ENCODE data around the gene LCN9.
"Not testable (repeated sequence)": the region's sequence is repeated elsewhere in the genome, so short reads cannot be mapped to it uniquely, and the experiment has no call there.

The LCN9 gene

DNA sequence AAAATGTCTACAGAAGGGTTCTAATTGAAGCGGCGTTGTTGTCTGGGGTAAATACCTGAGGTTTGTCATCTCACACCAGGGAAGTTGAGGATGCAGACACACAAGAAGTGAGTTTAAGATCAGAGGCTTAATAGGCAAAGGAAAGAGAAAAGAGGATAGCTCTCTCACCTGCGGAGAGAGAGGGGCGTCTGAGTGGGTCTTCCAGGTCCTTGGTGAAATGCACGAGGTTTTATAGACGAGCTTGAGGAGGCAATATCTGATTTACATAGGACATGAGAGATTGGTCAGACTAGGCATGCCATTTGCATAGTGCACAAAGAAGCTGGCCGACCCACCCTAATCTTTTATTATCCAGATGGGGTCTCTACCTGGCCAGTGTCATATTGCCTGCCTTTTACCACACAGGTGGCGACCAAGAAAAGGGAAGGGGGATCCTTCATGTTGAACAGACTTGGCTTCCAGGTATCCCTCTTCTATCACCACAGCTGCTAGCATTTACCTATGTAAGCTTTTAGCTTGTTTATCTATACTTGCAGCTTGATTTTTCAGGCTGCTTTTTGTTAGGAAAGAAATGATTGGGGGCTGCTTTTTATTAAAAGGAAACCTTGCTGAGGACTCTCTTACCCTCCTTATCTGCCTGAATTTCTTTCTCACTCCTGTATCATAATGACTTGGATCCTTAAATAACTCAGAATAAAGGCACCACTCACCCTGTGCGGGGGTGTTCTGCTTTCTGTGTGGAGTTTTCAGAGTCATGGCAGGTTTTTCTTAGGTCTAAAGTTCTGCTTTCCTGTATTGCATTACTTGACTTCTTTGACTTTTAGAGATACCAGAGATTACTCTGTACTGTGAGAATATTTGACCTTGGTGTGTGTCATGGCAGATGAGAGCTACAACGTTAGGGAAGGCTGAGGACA is 14.4 kb upstream of the LCN9 start:
- DNase-seq, result no peak

DNA sequence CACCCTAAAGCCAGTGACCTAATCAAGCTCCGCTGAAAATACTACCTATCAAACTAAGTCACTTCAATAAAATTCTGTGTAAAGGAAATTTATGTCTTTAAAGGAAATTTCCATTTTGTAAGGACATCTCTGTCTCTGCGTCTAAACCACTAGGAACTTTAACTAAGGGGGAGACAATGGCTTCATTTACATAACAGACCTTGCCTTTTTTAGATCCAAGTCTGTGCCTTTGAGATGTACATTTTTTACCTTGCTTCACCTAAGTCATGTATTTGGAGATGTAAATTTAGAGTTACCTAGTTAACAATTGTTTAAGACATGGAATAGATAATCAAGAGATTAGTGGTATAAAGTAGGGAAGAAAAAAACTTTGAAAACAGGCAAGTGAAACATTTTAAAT is 13.6 kb upstream of the LCN9 start:
- DNase-seq, result no peak

DNA sequence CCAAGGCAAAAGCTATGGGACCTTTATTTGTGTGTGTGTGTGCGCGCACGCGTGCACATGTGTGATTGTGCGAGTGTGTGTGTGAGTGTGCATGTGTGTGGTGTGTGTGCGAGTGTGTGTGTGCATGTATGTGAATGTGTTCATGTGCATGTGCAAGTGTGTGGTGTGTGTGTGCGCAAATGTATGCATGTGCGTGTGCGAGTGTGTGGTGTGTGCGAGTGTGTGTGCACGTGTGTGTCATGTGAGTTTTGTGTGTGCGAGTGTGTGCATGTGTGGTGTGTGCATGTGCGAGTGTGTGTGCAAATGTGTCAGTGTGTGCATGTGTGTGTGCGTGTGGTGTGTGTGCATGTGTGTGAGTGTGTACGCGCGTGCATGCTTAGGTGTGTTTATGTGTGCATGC is 12.7 kb upstream of the LCN9 start:
- no peak for DNase-seq

DNA sequence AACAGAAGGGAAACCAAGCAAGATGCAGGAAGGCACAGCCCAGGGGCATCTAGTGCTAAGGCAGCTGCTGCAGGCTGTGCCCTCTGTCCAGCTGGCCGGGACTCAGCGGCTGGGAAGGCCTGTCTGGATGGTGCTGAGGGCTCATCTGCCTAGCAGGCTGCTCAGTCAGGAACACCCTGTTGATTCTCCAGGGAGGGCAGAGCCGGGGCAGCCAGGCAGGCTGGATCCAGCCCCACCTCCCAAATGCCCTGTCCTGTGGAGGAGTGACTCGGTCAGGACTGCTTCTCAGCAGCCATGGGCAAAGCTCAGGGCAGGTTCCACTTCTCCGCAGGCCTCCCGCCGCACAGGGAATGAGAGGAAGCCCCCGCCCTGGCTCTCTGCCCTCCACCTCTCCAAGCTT is 7.8 kb upstream of the LCN9 start:
- DNase-seq, result no peak

DNA sequence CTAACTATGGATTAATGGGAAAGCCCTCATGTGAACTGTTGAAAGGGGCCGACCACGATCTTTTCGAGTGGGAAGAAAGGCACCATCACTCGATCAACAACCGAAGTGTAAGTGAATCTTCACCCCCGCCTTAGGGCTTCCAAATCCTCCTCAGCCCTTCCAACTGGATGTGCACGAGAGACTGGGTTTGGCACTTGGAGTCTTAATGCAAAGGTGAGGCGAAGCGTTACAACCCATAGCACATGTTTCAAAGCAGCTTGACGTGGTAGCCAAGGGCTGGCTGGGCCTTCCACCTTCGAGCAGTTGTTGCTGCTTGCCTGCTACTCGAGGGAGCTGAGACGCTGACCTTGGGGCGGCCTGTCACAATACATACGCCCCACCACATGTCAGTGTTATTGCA is 5.7 kb upstream of the LCN9 start:
- DNase-seq, result no peak

DNA sequence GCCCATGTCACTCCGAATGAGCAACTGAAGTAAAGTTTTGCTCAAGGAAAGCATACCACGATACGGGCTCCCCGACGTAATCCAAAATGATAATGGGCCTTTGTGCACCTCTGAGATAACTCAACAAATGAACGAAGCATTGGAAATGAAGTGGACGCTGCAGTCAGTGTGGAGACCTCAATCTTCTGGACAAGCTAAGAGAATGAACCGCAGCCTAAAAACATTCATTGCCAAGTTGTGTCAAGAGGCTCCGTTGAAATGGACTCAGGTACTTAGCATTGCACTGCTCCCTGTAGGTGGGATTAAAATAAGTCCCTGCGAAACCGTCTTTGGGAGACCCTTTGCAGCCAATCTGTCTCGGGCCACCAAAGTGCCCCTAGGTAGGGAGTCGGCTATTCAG is 3.9 kb upstream of the LCN9 start:
- DNase-seq, result no peak

DNA sequence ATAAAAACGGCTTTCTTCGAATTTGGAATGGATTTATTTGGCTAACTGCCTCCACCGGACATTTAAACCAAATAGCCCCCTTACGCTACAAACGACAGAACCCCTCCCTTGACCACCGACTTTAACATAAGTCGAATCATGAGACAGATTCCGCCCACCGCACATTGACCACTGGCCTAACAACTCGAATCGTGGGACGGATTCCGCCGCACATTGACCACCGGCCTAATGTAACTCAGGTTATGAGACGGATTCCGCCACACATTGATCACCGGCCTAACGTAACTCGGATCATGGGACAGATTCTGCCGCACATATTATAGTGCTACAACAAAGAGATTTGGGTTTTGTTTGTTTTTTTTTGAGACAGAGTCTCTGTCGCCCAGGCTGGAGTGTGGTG is 2.7 kb upstream of the LCN9 start:
- no peak for DNase-seq

DNA sequence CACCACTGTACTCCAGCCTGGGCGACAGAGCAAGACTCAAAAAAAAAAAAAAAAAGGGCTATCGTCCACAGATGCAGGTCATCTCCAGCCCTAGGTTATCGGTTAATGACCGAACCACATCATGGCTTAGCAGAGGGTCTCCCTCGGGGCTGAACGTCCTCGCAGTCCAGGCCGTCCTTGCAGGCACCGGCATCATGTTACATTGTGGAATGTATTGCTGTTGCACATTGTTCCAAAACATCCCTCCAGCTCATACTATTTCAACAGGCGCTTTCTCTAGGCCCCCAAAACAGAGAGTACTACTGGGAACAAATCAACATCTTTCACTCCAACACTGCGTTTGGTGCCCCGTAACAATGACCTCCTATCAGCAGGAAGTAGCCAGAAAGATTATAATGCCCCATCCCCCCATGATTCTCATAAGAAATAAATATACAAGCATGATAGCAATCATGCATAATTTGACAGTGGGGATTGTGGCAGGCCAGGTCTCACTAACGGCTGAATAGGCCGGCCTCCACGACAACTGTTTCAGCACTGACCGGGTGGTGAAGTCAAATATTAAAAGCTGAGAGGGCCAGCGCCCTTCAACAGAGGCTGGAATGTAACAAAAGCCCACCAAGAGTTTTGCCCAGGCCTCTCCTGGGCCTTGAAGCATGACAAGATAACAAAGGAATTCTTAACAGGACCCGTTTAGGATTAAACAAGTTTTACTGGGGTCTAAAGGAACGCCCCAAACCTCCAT is 1.1 kb upstream of the LCN9 start:
- DNase-seq, result no peak

DNA sequence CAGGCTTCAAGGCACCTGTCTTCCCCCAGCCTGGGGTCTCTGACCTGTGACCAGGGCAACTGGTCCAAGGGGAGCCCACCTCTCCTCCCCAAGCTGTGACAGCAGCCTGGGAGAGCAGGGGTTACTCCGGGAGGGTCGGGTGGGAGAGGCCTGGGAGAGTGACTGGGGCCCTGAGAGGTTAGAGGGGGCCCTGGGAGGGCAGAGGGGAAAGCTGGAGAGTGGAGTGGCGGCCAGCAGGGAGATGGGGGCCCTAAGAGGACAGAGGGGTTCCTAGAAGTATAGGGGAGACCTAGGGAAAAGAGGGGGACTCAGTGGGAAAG is 302 bp downstream of the LCN9 start:
- no peak for DNase-seq

DNA sequence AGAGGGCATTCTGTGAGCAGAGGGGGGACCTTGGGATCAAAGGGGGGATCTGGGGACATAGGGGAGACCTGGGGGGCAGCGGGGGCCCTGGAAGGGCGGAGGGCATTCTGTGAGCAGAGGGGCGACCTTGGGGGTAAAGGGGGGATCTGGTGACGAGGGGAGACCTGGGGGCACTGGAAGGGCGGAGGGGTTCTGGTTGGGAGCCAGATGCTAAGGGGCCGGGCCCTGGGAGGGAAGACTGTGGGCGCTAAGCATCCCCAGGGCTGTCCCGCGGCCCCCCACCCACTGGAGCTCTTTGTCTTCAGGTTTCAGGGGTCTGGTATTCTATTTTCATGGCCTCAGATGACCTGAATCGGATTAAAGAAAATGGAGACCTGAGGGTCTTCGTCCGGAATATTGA is 748 bp downstream of the LCN9 start:
- DNase-seq, result no peak

DNA sequence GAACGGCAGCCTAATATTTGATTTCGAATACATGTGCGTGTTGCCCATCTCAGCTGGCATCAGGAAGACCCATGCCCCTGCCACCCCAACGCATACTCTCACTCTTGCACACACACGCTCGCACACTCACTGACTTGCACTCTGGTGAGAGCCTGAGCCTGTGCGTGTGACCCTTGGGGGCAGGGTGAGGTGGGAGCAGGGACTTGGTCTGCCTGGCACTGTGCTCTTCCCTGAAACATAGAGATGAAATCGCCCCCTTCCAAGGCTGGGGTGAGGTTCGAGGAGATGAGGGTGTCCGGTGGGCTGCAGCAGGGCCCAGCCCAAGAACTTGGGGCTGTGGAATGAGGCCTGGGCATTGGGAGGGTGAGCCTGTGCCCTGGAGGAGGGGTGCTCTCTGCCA is 1.2 kb downstream of the LCN9 start:
- DNase-seq, result no peak

DNA sequence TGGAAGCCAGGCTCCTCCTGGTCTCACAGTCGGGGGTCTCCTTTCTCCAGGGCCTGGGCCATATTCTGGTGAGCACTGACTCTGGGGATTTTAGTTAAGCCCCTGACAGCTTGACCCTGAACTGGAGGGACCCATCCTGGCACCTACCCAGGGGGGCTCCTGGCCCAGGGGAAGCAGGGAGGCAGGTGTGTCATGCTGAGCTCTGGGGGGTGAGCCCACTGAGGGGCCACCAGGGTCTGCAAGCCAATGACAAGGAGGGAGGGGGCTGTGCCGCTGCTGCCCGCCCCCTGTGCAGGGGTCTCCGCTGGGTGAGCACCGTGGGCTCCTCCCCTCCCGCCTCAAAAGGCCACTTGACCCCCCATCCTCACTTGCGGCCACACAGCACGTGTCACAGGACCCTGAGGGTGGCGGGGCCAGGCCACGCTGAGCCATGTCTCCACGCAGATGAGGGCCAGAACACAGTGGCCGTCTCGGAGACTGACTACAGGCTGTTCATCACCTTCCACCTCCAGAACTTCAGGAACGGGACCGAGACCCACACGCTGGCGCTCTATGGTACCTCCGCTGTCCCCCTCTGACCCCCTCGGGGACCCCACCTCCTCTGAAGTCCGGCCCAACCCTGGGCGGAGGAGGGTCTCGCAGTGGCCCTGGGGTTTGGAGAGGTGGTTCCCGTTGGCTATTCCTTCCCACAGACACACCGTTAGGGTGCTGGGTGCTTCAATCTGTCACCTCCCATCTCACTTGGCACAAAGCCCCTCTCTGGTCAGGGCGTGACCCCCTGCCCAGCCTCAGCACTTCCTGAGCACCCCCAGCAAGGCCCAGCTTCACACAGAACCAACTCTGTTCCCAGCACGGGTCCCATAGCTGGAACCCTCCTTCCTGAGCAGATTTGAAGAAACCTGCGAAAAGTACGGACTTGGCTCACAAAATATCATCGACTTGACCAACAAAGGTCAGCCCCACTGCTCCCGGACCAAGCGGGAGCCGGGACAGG is 2.0 kb downstream of the LCN9 start:
- no peak for DNase-seq

DNA sequence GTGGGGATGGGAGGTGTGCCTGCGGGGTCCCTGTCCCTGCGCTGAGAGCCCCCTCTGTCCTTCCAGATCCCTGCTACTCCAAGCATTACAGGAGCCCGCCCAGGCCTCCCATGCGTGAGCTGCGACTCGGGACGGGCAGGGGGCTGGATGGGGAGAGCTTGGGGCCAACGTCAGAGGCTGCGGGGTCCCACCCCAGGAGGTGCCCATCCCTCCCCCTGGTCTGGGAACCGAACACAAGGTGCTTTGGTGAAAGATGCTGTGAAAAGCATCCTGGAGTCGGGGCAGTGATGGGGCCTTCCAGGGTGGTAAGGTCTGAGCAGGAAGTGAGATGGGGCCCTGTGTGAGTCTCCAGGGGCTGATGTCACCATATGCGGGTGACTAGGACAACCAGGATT is 2.7 kb downstream of the LCN9 start:
- DNase-seq, result no peak

DNA sequence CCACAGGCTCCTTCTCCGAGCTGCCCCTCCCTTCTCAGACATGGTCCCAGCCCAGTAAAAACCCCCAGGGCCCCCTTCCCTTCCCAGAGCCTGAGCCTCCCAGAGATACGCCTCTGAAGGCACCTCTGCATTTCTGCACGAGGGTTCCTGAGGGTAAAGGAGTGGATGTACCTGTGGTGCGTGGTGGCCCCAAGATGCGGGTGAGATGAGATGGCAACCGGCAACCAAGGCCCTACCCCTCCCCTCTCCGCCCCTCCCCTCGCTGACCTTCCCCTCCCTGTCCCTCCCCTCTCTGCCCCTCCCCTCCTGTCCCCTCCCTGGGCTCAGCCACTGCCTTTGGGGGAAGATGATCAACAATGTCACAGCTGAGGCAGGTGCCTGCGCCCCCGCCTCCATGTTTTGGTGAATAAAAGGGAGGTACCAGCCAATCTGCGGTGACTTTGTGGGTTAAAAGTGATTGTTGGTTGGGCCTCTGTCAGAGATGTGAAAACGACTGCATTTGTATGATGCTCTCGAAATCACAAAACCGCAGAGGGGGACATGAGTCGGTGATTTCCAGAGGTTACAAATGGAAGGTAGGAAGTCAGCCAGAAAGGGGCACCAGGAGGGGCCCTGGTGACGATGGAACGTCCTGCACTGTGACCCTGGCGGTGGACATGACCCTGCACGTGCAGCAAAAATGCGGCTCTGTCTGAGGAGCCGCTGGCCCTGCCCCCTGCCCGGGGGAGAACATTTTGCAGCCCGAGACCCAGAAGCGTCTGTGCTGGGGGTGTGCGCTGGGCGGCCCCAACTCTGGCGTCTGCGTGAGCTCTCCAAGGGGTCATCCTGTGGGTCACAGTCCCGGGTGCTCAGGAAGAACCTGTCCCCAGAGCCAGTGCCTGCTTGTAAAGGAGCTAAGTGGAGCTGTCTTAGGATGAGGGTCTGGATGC is 3.7 kb downstream of the LCN9 start:
- DNase-seq, result no peak

DNA sequence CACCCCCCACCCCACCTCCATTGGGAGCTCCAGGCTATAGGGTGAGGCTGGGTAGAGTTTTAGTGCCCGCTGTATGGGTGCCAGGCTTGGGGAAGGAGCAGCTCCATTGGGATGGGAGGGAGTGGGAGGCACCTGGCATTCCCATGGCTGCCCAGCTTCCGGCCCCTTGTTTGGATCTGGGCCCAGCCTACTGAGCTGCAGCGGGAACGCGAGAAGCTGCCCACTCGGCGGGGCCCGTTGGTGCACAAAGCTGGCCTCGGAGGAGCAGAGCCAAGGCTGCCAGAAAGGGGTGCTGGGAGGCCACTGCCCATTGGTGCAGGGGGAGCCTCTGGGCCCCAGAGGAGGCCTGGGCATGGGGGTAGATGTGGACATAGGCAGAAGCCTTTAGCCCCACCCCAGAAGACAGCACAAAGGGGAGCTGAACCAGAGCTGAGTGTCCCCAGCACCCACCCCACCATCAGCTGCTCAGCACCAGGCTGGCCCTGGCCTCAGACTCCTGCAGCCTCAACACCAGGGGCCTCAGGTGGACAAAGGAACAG is 4.4 kb downstream of the LCN9 start:
- no peak for DNase-seq

DNA sequence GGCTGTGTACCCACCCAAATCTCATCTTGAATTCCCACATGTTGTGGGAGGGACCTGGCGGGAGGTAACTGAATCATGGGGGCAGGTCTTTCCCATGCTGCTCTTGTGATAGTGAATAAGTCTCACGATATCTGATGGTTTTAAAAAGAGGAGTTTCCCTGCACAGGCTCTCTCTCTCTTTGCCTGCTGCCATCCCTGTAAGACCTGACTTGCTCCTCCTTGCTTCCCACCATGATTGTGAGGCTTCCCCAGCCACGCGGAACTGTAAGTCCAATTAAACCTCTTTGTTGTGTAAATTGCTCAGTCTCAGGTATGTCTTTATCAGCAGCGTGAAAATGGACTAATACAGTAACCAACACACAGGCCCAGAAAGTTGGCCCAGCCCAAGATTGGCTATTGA is 5.9 kb downstream of the LCN9 start:
- not testable (repeated sequence) for DNase-seq

DNA sequence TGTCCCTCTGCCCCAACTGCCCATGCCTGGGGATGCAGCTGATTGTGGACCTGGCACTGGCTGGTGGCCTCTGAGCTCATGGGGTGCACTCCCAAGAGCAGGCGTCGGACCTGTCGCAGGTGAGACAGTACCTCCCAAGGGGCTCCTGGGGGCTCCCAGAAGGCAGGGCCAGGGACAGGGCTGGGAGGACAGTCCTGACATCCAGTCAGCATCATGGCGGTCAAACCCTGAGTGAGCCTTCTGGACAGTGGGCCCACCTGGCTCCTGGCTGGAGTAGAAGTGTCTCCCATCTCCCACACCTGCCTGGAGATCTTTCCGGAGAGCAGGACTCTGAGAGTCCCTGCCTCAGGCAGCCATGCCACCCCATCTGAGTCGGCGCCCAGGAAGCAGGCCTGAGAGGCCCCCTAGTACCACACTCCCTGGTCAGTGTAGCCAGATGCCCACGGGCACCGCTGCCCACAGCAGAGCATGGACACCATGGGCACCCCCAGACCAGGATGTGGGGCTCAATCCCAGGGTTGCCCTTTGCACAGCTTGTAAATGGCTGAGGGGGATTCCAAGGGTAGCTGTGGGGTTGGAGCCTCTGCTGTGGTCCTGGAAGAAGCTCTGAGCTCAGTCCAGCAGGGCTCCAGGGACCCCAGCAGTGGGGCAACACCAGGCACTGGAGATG is 6.6 kb downstream of the LCN9 start:
- DNase-seq, result no peak

DNA sequence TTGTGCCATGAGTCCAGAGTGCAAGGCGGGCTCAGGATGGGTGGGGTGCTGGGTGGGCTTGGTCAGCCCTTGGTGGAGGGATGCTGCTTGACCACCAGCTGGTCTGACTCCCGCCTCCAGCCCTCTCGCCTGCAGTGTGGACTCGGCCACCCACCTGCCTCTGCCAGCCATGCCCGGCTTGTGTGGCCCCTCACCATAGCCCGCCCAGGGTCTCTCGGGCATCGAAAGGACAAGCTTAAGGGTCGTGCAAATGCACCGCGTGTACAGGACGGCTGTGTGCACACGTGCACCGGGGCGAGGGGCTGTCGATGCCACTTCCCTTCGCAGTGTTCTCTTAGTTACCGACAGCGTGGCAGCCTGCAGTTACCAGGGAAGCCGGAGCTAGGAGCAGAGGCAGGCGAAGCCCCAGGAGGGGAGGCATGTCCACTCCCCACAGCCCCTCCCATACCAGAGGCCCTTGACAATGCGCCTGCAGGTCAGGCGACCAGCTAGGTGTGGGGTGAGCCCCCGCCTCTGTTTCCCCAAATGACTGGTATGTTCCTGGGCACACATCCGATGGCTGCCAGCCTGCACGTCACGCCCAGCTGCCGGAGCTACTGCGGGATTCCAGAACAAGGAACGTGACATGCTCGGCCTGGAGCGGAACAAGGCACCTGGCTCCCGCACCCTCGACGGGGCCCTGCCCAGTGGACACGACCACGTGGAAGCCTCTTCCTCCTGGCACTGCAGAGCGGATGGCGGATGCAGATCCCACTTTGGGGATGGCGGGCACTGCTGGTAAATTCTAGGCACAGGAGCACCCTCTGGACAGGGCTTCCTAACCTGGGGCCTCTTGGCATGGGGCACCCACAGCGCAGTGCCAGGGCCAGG is 7.8 kb downstream of the LCN9 start:
- DNase-seq, result no peak

DNA sequence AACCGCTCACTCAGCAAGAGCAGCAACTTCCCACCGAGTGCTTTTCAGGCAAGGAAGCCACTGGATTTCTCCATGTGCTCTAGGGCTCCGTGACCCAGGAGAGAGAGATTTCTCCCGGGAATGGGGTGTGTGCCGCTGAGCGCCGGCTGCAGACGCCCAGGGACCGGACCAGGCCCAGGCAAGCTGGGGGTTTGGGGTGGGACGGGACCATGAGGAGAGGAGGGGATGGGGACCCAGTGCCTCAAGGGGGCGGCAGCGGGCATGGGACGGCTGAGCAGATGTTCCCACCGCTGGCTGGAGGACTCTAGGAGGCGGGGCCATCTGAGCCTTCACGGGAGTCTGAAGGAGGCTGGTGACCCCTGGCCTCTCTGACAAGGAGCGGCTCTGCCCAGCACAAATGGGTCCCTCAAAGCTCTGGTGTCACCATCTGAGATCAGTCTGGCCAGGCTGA is 8.5 kb downstream of the LCN9 start:
- no peak for DNase-seq

DNA sequence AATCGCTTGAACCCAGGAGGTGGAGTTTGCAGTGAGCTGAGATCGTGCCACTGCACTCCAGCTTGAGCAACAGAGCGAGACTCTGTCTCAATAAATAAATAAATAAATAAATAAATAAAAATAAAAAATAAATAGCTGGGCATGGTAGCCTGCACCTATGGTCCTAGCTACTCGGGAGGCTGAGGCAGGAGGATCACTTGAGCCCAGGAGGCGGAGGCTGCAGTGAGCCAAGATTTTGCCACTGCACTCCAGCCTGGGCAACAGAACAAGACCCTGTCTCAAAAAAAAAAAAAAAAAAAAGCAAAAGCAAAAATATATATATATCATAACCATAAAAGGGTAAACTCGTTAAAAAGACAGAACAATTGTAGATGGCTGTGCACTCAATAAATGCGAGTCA is 9.7 kb downstream of the LCN9 start:
- not testable (repeated sequence) for DNase-seq

Measured in NCI-H526 (cell line).